ENCODE data around the gene KIF3A.

DNA sequence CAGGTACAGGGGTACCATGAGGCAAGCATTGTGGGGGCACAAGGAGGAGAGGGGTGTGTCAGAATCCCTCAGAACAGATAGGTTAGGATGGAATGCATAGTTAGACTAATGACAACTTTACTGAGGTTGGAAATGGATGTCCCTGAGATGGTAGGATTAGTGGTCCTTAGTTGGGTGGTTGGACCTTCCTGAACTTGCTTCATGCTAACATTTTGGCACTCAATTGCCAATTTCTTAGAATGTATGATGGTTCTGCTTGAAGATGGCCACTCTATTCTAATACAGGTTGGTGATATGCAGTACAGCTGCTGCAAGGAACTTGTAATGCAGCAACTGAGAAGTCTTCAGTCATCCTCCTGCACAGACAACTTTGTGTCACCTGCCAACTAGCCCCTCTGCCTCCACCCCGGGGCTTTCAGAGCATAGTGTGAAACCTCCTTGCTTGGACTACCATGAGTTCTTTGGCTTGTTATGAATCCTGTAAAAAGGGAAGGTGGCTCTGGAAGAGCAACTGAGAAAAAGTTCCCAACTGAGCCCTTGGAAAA is 15.3 kb upstream of the KIF3A start:
- no peak for TF ChIP-seq POLR2AphosphoS5 (IDR thresholded peaks at IDR 0.05)
- TF ChIP-seq, protein P1, sequence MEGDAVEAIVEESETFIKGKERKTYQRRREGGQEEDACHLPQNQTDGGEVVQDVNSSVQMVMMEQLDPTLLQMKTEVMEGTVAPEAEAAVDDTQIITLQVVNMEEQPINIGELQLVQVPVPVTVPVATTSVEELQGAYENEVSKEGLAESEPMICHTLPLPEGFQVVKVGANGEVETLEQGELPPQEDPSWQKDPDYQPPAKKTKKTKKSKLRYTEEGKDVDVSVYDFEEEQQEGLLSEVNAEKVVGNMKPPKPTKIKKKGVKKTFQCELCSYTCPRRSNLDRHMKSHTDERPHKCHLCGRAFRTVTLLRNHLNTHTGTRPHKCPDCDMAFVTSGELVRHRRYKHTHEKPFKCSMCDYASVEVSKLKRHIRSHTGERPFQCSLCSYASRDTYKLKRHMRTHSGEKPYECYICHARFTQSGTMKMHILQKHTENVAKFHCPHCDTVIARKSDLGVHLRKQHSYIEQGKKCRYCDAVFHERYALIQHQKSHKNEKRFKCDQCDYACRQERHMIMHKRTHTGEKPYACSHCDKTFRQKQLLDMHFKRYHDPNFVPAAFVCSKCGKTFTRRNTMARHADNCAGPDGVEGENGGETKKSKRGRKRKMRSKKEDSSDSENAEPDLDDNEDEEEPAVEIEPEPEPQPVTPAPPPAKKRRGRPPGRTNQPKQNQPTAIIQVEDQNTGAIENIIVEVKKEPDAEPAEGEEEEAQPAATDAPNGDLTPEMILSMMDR (IDR thresholded peaks at IDR 0.05): no peak

Data from prostate gland (tissue), 2 donors.